ENCODE data around the gene CPNE4.

DNA sequence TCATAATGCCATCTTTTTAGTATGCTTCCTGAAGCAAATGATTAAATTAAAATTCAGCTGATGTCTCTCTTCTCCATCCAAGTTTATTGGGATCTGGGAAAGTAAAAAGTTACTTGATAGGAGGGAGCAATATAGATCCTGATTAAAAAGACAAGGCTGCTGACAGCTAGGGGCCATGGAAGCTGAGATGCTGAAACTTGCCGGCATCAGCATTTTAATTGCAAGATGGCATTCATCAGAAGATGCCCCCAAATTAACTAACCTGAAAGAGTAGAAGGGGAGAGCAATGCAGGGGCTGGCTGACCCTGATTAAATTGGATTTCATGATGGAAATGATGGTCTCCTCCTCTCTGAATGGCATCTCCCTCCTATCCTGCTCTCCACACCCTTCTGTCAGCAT lies 31.1 kb downstream of the CPNE4 start:
- TF ChIP-seq, protein P1, sequence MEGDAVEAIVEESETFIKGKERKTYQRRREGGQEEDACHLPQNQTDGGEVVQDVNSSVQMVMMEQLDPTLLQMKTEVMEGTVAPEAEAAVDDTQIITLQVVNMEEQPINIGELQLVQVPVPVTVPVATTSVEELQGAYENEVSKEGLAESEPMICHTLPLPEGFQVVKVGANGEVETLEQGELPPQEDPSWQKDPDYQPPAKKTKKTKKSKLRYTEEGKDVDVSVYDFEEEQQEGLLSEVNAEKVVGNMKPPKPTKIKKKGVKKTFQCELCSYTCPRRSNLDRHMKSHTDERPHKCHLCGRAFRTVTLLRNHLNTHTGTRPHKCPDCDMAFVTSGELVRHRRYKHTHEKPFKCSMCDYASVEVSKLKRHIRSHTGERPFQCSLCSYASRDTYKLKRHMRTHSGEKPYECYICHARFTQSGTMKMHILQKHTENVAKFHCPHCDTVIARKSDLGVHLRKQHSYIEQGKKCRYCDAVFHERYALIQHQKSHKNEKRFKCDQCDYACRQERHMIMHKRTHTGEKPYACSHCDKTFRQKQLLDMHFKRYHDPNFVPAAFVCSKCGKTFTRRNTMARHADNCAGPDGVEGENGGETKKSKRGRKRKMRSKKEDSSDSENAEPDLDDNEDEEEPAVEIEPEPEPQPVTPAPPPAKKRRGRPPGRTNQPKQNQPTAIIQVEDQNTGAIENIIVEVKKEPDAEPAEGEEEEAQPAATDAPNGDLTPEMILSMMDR (IDR thresholded peaks at IDR 0.05 in 8 of 11, conservative IDR thresholded peaks at IDR 0.05 in 3 of 11): no peak
- TF ChIP-seq POLR2AphosphoS5 (IDR thresholded peaks at IDR 0.05) (no peak), POLR2A (IDR thresholded peaks at IDR 0.05) (no peak)
